ENCODE results near the gene METTL17. TPM values are rescaled to one million over a fixed set of nuclear protein-coding genes. Genes with fewer than 3 reads are reported as not detected.

Gene METTL17
- total RNA-seq, 1 experiment from 2014 or later: 62.4 TPM

GRCh38 chr14:20997115-20997514 lies 7.3 kb downstream of the METTL17 start:
- intact Hi-C loops (cut with micrococcal nuclease): no loop called here
- DNase-seq (ENCODE audit: unreplicated experiment): no peak
- Mint-ChIP-seq H3K36me3 (ENCODE audit: insufficient read depth, unreplicated experiment) (peaks cover 60% of the 10 kb centered on the region), H3K4me1 (ENCODE audit: insufficient read depth, unreplicated experiment) (peaks cover 18% of the 10 kb centered on the region), H3K4me3 (ENCODE audit: unreplicated experiment) (no peak overlapping the region), H3K27me3 (ENCODE audit: insufficient read depth, unreplicated experiment) (no peaks in the 10 kb centered on the region), H3K27ac (ENCODE audit: low read depth, unreplicated experiment) (no peak overlapping the region), H3K9me3 (ENCODE audit: unreplicated experiment) (no peaks in the 10 kb centered on the region)
- no peak for TF ChIP-seq CTCF (IDR thresholded peaks at IDR 0.05; ENCODE audit: unreplicated experiment)
- ChIA-PET CTCF (interaction anchor here (0.6 to 13.0 kb wide), 12 partner anchors 8 to 1976 kb away, joined by 3 to 213 read pairs (median 6); partner anchors contain the start of gene ARHGEF40), POLR2A (interaction anchor here (0.5 to 3.2 kb wide), 2 partner anchors 9 to 27 kb away, joined by 4 to 28 read pairs; no protein-coding TSS in a partner anchor)
- BruUV-seq (replicated peaks): no TSS peak

- ChIA-PET CTCF (interaction anchor here (0.6 to 13.0 kb wide), 13 partner anchors 8 to 468 kb away, joined by 3 to 213 read pairs (median 6); partner anchors contain the start of gene ARHGEF40), POLR2A (interaction anchor here (0.5 to 3.2 kb wide), 5 partner anchors 7 to 27 kb away, joined by 4 to 28 read pairs (median 5); partner anchors contain the start of gene METTL17)
- Mint-ChIP-seq H3K4me3 (ENCODE audit: unreplicated experiment) (no peak overlapping the region), H3K27me3 (ENCODE audit: insufficient read depth, unreplicated experiment) (no peaks in the 10 kb centered on the region), H3K4me1 (ENCODE audit: insufficient read depth, unreplicated experiment) (peaks cover 18% of the 10 kb centered on the region), H3K36me3 (ENCODE audit: insufficient read depth, unreplicated experiment) (peaks cover 56% of the 10 kb centered on the region), H3K27ac (ENCODE audit: low read depth, unreplicated experiment) (no peak overlapping the region), H3K9me3 (ENCODE audit: unreplicated experiment) (no peaks in the 10 kb centered on the region)
- no peak for DNase-seq (ENCODE audit: unreplicated experiment)
- intact Hi-C loops (cut with micrococcal nuclease): no loop called here
- TF ChIP-seq CTCF (IDR thresholded peaks at IDR 0.05; ENCODE audit: unreplicated experiment): no peak
- BruUV-seq (replicated peaks): no TSS peak
Measured at GRCh38 chr14:20997564-20997963, 7.8 kb downstream of the METTL17 start.

GRCh38 chr14:20998139-20998538 lies 8.4 kb downstream of the METTL17 start:
- peak overlapping the region; percentile 8 for H3K4me3 Mint-ChIP-seq (ENCODE audit: unreplicated experiment)
- H3K4me1 Mint-ChIP-seq (ENCODE audit: insufficient read depth, unreplicated experiment): peaks cover 18% of the 10 kb centered on the region
- POLR2A ChIA-PET: interaction anchor here (1.0 to 3.2 kb wide), 4 partner anchors 8 to 24 kb away, joined by 4 to 28 read pairs (median 6); partner anchors contain the start of gene METTL17
- no peak for TF ChIP-seq CTCF (IDR thresholded peaks at IDR 0.05; ENCODE audit: unreplicated experiment)
- peak overlapping the region; percentile 73 for H3K27ac Mint-ChIP-seq (ENCODE audit: low read depth, unreplicated experiment)
- H3K27me3 Mint-ChIP-seq (ENCODE audit: insufficient read depth, unreplicated experiment): no peaks in the 10 kb centered on the region
- no TSS peak for BruUV-seq (replicated peaks)
- intact Hi-C loops (cut with micrococcal nuclease): no loop called here
- no peak for DNase-seq (ENCODE audit: unreplicated experiment)
- H3K9me3 Mint-ChIP-seq (ENCODE audit: unreplicated experiment): no peaks in the 10 kb centered on the region
- H3K36me3 Mint-ChIP-seq (ENCODE audit: insufficient read depth, unreplicated experiment): peaks cover 50% of the 10 kb centered on the region
- CTCF ChIA-PET: interaction anchor here (0.6 to 13.0 kb wide), 16 partner anchors 9 to 695 kb away, joined by 3 to 213 read pairs (median 5); partner anchors contain the start of gene ARHGEF40

GRCh38 chr14:20998674-20999366 lies 9.0 kb downstream of the METTL17 start, which contains the start of gene SLC39A2:
Gene SLC39A2, plus strand, starts transcription at chr14:20999293. Its CDS starts 154 bp downstream, at chr14:20999447.
- Mint-ChIP-seq H3K27me3 (ENCODE audit: insufficient read depth, unreplicated experiment) (no peaks in the 10 kb centered on the region), H3K4me1 (ENCODE audit: insufficient read depth, unreplicated experiment) (peaks cover 18% of the 10 kb centered on the region), H3K9me3 (ENCODE audit: unreplicated experiment) (no peaks in the 10 kb centered on the region), H3K27ac (ENCODE audit: low read depth, unreplicated experiment) (peak within 1 kb of the TSS; percentile 73), H3K36me3 (ENCODE audit: insufficient read depth, unreplicated experiment) (peaks cover 46% of the 10 kb centered on the region), H3K4me3 (ENCODE audit: unreplicated experiment) (peak within 1 kb of the TSS; percentile 8)
- intact Hi-C loops (cut with micrococcal nuclease): no loop called here
- POLR2A ChIA-PET: interaction anchor here (0.7 to 3.2 kb wide), 5 partner anchors 8 to 140 kb away, joined by 3 to 28 read pairs (median 5); partner anchors contain the start of gene METTL17
- no TSS peak for BruUV-seq (replicated peaks)
- no peak for TF ChIP-seq CTCF (IDR thresholded peaks at IDR 0.05; ENCODE audit: unreplicated experiment)
- peak; percentile 83 for DNase-seq (ENCODE audit: unreplicated experiment)
- CTCF ChIA-PET: interaction anchor here (0.5 to 13.0 kb wide), 19 partner anchors 10 to 695 kb away, joined by 3 to 213 read pairs (median 5); partner anchors contain the start of gene TPPP2

Data from MCF 10A (cell line).